ENCODE results near the gene SHISA7. TPM values are rescaled to one million over a fixed set of nuclear protein-coding genes. Genes with fewer than 3 reads are reported as not detected.

Gene SHISA7
- polyA plus RNA-seq, 1 of the 3 experiments (the other 2 are of a cell fraction) = 0.02 TPM

DNA sequence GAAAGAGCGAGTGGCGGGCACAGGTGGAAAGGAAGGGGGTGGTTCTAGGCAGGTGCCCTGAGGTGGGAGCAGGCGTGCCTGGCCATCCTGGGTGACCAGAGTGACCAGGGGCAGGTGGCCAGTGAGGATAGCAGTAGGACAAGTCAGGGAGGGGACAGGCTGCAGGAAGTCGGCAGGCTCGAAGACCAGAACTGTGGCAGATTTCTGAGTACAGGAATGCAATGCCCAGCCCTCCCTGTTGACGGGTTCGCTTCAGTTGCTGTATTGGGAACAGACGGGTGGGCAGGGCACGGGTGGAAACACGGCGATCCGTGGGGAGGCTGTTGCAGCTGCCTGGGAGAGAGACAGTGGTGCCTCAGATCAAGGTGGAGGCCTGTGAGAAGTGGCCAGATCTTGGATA lies 35.3 kb upstream of the SHISA7 start:
- H3K4me3 ChIP-seq (ENCODE audit: low read depth in 2 of 2, low read length in 1 of 2) = peak overlapping the region in 1 of 2 experiments; percentile 79; a peak in 1 of 4 replicates
- H3K27me3 ChIP-seq (ENCODE audit: insufficient read depth) = no peaks in the 10 kb centered on the region
- POLR2A ChIA-PET = no interaction called here
- 96% methylated on average over 12 of the region's 12 CpGs for WGBS (ENCODE audit: low lambda C conversion rate)
- TF ChIP-seq FOXJ3 (CRISPR knock-in tag; IDR thresholded peaks at IDR 0.05) (no peak), TEAD4 (IDR thresholded peaks at IDR 0.05; ENCODE audit: borderline replicate concordance, insufficient read depth) (no peak), RFX5 (IDR thresholded peaks at IDR 0.05; ENCODE audit: low read length) (no peak), NFIC (IDR thresholded peaks at IDR 0.05; ENCODE audit: borderline replicate concordance) (no peak), GABPA (IDR thresholded peaks at IDR 0.05; ENCODE audit: low read depth) (no peak), ELF1 (IDR thresholded peaks at IDR 0.05) (no peak), RXRA (IDR thresholded peaks at IDR 0.05; ENCODE audit: borderline replicate concordance, low read depth) (no peak), FOXM1 (IDR thresholded peaks at IDR 0.05; ENCODE audit: low read depth) (no peak), TCF12 (IDR thresholded peaks at IDR 0.05) (no peak), GATA2 (CRISPR knock-in tag; IDR thresholded peaks at IDR 0.05) (no peak), YY1 (IDR thresholded peaks at IDR 0.05; ENCODE audit: low read depth) (no peak), POLR2AphosphoS5 (IDR thresholded peaks at IDR 0.05; ENCODE audit: low read depth, low read length) (no peak), FOSL2 (IDR thresholded peaks at IDR 0.05; ENCODE audit: borderline replicate concordance, low read depth) (no peak), MXI1 (IDR thresholded peaks at IDR 0.05; ENCODE audit: low read depth, low read length) (no peak)
- TF ChIP-seq, protein P1, sequence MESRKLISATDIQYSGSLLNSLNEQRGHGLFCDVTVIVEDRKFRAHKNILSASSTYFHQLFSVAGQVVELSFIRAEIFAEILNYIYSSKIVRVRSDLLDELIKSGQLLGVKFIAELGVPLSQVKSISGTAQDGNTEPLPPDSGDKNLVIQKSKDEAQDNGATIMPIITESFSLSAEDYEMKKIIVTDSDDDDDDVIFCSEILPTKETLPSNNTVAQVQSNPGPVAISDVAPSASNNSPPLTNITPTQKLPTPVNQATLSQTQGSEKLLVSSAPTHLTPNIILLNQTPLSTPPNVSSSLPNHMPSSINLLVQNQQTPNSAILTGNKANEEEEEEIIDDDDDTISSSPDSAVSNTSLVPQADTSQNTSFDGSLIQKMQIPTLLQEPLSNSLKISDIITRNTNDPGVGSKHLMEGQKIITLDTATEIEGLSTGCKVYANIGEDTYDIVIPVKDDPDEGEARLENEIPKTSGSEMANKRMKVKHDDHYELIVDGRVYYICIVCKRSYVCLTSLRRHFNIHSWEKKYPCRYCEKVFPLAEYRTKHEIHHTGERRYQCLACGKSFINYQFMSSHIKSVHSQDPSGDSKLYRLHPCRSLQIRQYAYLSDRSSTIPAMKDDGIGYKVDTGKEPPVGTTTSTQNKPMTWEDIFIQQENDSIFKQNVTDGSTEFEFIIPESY (IDR thresholded peaks at IDR 0.05; ENCODE audit: borderline replicate concordance, low read depth) = no peak
- TF ChIP-seq, protein P2, sequence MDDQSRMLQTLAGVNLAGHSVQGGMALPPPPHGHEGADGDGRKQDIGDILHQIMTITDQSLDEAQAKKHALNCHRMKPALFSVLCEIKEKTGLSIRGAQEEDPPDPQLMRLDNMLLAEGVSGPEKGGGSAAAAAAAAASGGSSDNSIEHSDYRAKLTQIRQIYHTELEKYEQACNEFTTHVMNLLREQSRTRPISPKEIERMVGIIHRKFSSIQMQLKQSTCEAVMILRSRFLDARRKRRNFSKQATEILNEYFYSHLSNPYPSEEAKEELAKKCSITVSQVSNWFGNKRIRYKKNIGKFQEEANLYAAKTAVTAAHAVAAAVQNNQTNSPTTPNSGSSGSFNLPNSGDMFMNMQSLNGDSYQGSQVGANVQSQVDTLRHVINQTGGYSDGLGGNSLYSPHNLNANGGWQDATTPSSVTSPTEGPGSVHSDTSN (IDR thresholded peaks at IDR 0.05) = no peak
- TF ChIP-seq, protein P3, sequence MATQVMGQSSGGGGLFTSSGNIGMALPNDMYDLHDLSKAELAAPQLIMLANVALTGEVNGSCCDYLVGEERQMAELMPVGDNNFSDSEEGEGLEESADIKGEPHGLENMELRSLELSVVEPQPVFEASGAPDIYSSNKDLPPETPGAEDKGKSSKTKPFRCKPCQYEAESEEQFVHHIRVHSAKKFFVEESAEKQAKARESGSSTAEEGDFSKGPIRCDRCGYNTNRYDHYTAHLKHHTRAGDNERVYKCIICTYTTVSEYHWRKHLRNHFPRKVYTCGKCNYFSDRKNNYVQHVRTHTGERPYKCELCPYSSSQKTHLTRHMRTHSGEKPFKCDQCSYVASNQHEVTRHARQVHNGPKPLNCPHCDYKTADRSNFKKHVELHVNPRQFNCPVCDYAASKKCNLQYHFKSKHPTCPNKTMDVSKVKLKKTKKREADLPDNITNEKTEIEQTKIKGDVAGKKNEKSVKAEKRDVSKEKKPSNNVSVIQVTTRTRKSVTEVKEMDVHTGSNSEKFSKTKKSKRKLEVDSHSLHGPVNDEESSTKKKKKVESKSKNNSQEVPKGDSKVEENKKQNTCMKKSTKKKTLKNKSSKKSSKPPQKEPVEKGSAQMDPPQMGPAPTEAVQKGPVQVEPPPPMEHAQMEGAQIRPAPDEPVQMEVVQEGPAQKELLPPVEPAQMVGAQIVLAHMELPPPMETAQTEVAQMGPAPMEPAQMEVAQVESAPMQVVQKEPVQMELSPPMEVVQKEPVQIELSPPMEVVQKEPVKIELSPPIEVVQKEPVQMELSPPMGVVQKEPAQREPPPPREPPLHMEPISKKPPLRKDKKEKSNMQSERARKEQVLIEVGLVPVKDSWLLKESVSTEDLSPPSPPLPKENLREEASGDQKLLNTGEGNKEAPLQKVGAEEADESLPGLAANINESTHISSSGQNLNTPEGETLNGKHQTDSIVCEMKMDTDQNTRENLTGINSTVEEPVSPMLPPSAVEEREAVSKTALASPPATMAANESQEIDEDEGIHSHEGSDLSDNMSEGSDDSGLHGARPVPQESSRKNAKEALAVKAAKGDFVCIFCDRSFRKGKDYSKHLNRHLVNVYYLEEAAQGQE (IDR thresholded peaks at IDR 0.05; ENCODE audit: low read depth, low read length) = no peak
- TF ChIP-seq, protein P4, sequence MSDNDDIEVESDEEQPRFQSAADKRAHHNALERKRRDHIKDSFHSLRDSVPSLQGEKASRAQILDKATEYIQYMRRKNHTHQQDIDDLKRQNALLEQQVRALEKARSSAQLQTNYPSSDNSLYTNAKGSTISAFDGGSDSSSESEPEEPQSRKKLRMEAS (IDR thresholded peaks at IDR 0.05; ENCODE audit: low read depth) = no peak
- H2AFZ ChIP-seq (ENCODE audit: low read depth) = no peak overlapping the region
- peaks cover 11 to 16% of the 10 kb centered on the region in 2 experiments; a peak in 2 of 4 replicates for H3K4me1 ChIP-seq (ENCODE audit: control insufficient read depth in 1 of 2, insufficient read depth in 2 of 2, low read depth in 1 of 2, low read length in 1 of 2)
- CTCF ChIA-PET = interaction anchor here (5.7 to 7.8 kb wide), 2 partner anchors 11 to 26 kb away, joined by 45 to 46 read pairs; no protein-coding TSS in a partner anchor
- no peaks in the 10 kb centered on the region for H3K9me3 ChIP-seq
- H3K36me3 ChIP-seq (replicated peaks in 1 of 2; ENCODE audit: control insufficient read depth in 1 of 2, insufficient read depth in 2 of 2, low read length in 1 of 2) = peaks cover 0 to 7% of the 10 kb centered on the region in 2 experiments
- no peak overlapping the region for H3K27ac ChIP-seq (ENCODE audit: low read depth in 2 of 2, low read length in 1 of 2)
- peaks cover 11% of the 10 kb centered on the region for H3F3A ChIP-seq (replicated peaks; ENCODE audit: insufficient read depth)
- no peaks in the 10 kb centered on the region for H4K20me1 ChIP-seq (ENCODE audit: insufficient read depth)
- peaks cover 31% of the 10 kb centered on the region for H3K79me2 ChIP-seq (ENCODE audit: insufficient read depth)
- DNase-seq = no peak
- no peak overlapping the region for H3K9ac ChIP-seq
- H3K4me2 ChIP-seq = peak overlapping the region; percentile 91
- no peaks in the 10 kb centered on the region for H3K9me2 ChIP-seq
